Stimulated activated CD8-positive, alpha-beta memory T cell treated with anti-CD3 and anti-CD28 coated beads, Interleukin-12 subunit alpha, Interleukin-12 subunit beta, amount 100 ng/mL, for 1 hour (primary cell): Measurements from ENCODE around the gene ANP32E.
"Not testable (repeated sequence)": the region's sequence is repeated elsewhere in the genome, so short reads cannot be mapped to it uniquely, and the experiment has no call there.

Experiments used
- DNase-seq: peaks from one replicate; pipeline ENCODE4 v3.0.0-alpha.2; 2020; ENCODE audit warnings: low read depth

ANP32E gene

DNA sequence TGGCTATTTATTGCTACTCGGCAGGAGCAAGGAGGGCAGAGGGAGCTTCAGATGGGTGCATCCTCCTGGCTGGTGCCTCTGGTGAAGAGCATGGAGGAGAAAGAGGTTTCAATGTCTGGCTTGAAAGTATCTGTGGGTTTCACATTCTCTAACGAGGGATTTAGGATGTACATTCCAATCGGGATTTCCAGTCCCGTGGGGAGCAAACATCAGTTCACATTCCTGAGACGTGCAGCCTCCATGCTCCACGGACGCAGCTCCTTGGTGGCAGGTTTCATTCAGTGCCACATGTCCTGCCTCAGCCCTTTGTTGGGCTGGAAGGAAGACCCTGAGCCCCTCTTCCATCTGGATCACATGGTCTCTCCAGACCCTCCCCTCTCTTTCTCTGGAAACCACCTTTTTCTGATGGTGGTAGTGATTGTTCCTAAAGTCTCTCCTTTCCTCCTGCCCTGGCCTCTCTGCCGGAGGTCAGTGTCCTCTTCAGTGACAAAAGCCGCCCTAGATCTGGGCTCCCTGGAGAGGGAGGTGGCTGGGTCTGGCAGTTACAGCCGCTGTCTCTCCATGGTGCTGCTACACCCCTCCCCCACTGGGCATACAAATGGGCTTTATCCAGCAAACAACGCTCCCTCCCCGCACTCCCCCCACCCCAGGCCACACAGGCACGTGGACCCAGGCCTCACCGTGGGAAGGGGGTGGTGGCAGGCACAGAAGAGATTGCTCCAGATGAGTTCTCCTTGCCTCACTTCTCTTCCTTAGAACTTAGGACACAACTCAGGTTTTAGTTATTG is 20.8 kb upstream of the ANP32E start:
- no peak for DNase-seq

DNA sequence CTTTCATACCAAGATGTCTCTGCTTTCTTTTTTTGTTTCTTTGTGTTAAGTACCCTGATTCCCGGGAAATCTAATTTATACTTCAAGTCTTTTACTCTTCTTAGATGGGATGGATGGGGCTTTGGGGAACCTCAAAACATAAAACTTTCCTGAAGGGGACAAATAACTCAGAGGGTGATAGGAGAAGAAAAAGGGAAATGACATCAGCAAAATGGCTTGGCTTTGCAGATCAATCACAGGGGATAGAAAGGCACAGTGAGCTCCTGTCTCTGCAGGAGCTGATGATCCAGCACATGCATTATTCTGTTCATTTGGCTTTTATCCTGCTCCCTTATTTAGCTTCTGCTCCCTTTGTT is 20.3 kb upstream of the ANP32E start:
- DNase-seq, result no peak

DNA sequence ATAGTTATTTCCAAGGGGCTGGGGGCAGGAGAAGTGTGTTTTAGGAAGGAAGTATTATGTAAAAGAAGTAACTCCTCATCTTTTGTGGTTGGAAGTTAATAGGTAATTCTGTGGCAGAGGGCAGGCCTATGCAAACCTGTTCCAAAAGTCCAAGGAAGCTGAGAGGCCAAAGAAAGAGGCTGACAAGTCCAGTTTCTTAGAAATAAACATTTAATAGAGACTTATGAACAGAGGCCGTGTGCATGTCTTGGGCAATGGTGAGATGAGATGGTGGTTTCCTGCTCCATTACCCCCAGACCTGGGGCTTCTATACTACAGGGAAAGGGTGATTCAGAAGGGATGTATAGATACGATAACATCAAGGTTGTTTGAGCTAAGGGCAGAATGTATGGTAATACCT is 14.0 kb upstream of the ANP32E start:
- no peak for DNase-seq

DNA sequence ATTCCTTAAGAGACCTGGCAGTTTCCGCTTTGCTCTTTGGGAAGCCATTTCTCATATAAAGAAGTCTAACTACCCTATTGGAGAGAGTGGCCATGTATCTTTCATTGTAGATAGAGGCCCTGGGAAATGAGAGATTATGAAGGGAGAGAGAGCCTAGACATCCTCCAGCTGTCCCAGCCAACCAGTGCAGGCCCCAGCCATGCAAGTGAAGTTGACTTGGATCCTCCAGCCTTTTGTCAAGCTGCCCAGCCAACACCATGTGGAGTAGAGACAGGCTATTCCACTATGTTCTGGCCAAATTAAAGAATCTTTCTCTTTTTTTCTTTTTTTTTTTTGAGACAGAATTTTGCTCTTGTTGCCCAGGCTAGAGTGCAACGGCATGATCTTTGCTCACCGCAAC is 7.1 kb upstream of the ANP32E start:
- DNase-seq, result no peak

DNA sequence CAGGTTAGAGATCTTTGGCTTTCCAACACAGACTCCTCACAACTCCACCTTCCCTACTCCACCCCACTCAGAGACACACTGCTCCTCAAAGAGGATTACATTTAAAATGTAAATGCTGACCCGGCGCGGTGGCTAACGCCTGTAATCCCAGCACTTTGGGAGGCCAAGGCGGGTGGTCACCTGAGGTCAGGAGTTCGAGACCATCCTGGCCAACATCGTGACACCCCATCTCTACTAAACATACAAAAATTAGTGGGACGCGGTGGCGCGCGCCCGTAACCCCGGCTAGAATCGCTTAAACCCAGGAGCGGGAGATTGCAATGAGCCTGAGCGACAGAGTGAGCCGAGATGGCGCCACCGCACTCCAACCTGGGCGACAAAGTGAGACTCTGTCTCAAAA is 1.8 kb upstream of the ANP32E start:
- no peak for DNase-seq

DNA sequence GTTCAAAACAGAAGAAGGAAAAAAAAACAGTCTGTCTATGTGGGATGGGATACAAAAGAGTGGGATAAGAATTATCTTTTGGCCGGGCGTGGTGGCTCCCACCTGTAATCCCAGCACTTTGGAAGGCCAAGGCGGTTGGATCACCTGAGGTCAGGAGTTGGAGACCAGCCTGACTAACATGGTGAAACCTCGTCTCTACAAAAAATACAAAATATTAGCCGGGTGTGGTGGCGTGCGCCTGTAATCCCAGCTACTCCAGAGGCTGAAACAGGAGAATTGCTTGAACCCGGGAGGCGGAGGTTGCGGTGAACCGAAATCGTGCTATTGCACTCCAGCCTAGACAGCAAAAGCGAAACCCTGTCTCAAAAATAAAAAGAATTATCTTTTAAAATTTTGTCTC is 1.3 kb upstream of the ANP32E start:
- not testable (repeated sequence) for DNase-seq

DNA sequence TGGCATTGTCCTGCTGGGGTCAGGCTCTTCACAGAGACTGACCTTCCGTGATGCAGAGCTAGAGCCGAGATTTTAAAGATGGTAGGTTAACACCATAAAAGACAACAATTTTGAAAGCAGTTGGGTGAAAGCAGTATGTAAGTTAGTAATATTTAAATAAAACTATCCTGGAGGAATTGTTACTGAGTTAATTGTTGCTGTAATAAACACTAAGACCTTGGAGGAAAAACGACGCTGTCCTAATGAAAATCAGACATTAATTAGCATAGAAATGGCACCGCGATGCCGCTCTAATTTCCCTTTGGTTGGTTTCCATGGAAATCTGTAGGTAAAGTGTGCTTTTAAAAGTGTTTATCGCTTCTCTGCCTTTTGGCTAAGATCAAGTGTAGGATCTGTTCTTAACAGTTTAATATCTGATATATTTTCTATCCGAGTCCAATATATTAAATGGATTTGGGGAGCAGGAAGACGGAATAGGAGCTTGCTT is 745 bp upstream of the ANP32E start:
- DNase-seq, result no peak

DNA sequence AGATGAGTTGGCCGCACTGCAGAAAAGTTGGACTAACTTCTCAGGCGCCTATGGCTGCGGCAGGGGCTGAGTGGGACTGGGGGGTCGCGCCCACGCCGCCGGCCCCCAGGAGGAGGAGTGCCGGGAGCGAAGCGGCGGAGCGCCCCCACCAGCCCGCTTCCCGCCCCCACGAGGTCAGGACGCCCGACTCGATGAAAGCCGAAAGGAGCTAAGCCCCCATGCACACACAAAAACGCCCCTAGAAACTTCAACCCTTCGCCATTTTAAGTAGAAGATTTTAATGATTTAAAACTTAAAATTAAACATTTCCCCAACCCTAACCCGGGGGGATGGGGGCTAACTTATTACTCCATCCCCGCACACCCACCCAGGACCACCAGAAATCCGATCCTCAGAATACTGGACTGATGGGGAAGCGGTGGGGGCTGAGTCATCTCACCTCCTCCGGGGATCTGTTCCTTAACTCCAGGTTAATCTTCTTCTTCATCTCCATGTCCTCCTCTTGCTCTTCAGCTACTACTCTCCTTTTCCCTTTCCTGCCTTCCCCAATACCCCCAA is 539 bp downstream of the ANP32E start:
- DNase-seq, result no peak

DNA sequence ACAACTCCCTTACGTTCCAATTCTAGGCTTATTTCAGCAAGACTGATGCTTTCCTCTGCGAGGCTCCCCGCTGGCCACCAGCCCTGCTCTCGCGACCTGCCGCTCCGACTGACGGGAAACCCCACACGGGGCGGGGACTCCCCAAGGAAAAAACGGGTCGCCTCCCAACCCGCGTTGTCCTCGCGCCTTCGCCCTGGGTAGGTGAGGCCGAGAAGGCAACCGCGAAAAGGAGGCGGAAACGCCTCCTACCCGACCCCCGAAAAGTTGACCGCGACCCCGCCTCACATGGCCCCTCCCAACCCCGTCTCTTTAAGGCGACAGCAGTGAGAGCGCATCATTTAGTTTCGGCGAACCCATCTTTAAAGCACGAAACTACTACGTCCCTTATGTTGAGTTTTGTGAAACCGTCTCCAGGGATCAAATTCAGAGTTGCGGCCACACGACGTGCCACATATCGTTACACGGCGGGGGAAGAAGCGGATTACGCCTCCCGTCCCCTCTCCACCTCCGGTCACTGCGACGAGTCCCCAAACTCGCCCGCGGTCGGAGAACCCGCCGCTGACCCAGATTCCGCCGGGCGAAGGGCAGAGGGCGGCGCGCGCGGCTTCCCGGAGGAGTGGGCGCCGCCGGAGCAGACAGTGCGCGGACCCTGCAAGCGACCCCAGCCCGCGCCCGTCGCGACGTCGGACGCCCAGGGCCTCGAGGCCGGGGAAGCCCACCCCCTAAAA is 1.2 kb downstream of the ANP32E start:
- peak; percentile 86 for DNase-seq

DNA sequence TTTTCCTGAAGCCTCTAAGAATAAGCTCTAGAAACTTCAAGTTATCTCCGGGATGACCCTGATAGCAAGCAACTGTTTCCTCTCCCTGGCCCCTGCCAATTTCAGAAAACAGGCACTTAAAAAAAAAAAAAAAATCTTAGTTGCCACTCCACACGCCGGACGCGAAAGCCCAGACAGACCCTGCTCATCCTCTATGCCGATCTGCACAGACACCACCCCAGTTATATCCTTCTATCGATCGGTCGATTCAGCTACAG is 1.7 kb downstream of the ANP32E start:
- DNase-seq, result no peak

DNA sequence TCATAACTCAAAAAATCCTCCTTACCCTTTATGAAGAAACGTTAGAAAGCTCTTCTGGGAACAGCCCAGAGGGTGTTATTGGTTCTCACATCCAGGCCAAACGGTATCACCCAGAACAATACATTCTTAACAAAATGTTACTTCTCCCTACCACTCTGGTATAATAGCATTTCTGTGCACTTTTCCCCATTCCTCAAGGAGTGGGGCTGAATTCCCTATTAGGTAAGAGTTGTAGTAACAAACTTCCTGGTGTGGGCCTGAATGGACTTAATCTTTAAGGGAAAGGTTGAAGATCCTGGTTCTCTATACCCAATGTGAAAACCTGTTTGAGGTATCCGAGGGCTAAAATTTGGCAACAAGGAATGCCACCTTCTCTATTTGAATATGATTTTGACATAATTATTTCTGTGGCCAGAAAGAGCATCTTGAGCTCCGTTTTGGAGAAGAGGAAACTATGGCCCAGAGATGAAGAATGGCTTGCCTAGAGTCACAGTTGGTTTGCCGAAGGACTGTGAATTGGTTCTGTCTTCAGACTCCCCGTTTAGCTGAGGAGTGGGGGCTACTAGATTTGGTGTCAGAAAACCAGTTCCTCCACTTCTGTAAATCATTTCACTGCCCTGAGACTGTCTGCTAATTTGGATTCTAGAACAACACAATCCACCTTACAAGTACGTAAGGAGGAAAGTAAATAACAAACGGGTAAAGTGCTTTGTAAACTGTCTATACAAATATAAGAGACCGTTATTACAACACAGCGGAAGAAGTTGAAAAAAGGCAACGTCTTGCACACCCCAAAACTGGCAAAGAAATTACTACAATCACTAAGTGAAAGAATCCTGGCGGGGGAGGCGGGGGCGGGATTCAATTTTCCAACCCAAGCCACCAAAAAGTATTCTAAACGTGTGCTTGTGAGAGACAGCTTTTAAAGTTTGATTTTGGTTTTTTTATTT is 2.3 kb downstream of the ANP32E start:
- no peak for DNase-seq

DNA sequence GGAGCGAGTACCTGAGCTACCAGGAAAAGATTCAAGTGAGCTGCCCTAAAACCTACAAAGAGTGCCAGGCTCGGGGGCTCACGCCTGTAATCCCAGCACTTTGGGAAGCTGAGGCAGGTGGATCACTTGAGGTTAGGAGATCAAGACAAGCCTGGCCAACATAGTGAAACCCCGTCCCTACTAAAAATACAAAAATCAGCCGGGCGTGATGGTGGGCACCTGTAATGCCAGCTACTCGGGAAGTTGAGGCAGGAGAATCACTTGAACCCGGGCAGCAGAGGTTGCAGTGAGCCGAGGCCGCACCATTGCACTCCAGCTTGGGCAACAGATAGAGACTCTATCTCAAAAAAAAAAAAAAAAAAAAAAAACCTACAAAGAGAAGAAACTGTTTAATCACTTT is 3.0 kb downstream of the ANP32E start:
- DNase-seq, result not testable (repeated sequence)

DNA sequence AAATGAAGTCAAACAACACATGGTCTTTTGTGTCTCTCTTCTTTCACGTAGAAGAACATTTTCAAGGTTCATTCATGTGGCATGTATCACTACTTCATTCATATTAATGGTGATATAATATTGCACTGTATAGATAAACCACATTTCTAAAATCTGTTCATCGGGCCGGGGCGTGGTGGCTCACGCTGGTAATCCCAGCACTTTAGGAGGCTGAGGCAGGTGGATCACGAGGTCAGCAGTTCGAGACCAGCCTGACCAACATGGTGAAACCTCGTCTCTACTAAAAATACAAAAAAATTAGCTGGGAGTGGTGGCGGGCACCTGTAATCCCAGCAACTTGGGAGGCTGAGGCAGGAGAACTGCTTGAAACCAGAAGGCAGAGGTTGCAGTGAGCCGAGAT is 7.7 kb downstream of the ANP32E start:
- DNase-seq, result not testable (repeated sequence)

DNA sequence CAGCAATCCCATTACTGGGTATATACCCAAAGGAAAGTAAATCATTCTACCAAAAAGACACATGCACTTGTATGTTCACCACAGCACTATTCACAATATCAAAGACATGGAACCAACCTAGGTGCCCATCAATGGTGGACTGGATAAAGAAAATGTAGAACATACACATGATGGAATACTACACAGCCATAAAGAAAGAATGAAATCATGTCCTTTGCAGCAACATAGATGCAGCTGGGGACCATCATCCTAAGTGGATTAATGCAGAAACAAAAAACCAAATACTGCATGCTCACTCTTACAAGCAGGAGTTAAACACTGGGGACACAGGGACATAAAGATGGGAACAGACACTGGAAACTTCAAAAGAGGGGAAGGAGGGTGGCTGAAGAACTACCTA is 8.7 kb downstream of the ANP32E start:
- no peak for DNase-seq

DNA sequence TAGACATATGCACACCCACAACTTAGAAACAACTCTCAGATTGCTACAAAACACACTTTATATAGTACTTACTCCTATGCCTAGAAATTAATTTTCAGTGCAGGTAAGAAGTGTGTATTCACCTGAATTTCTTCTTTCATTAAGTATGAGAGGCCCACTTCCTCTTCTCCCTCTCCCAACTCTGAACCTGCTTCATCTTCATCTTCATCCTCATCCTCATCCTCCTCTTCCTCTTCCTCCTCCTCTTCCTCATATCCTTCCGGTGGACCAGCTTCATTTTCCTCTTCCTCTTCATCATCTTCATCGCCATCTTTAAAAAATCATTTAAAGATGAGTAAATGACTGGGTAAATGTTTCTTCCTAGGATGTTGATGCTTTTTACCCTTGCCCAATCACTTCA is 9.4 kb downstream of the ANP32E start:
- no peak for DNase-seq

DNA sequence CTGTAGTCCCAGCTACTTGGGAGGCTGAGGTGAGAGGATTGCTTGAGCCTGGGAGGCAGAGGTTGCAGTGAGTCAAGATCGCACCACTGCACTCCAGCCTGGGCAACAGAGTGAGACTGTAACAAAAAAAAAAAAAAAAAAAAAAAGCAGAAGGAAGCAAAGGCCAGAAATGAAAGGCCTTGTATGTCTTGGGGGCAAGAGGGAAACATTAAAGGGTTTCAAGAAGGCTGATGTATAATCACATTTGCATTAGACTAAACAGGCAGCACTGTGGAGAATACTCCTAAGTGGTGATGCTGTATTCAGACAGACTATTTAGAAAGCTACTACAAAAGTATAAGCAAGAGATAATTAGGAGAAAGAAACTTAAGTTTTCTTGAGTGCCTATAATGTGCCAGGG is 10.4 kb downstream of the ANP32E start:
- DNase-seq, result no peak

DNA sequence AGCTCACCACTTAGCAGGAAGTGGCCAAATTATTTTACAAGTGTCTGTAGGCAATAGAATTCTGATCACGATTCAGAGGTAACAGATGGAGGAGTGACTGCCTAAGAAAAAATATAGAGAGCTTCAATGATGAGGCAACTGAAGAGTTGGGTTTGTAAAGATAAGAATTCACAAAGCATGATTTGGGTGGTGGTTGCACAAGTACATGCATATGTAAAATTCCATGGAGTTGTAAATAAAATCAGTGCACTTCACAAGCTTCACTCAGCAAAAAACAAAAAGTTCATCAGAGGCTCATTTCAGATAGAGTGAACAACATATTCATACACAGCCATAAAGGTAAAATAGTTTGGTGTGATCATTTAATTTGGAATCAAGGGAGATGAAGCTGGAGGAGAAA is 10.9 kb downstream of the ANP32E start:
- DNase-seq, result no peak

DNA sequence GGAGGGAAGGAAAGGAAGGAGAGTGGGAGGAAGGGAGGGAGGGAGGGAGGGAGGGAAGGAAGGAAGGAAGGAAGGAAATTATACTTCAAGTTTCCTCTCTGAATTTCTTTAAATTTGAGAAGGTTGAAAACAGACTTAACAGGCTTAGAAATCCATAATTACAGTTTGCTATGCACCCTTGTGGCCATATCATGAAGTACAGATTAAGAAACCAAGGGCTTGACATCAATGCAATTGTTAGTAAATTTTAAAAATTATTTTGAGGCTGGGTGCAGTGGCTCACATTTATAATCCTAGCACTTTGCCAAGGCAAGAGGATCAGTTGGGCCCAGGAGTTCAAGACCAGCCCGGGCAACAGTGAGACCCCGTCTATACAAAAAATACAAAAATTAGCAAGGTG is 14.4 kb downstream of the ANP32E start:
- DNase-seq, result no peak

DNA sequence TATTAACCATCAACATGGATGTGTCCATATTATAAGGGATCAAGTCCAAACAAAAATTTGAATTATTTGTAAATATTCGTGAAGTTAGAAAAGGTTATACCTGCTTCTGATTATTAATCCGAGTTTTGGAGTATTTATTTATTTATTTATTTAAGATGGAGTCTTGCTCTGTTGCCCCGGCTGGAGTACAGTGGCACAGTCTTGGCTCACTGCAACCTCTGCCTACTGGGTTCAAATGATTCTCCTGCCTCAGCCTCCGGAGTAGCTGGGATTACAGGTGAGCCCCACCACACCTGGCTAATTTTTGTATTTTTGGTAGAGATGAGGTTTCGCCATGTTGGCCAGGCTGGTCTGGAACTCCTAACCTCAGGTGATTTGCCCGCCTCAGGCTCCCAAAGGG is 20.1 kb downstream of the ANP32E start:
- not testable (repeated sequence) for DNase-seq

DNA sequence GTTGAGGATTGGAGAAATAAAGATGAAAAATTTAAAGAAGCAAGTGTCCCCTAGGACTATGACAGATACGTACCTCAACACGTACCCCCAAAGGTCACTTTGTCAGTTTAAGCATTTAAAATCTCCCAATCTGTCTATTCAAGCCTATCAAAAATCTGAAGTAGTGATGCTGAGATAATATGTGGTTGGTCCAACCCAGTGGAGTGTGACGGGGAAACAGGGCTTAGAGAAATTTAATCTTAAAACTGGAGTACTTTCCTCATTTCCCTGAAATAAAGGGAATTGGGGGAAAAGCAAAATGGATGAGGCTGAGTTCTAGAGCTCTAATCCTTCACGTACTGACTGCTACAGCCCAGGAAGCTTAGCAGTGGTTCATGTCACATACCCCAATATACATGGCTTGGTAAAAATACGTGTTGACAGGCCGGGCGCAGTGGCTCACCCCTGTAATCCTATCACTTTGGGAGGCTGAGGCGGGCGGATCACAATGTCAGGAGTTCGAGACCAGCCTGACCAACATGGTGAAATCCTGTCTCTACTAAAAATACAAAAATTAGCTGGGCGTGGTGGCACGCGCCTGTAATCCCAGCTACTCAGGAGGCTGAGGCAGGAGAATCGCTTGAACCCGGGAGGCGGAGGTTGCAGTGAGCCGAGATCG is 21.7 kb downstream of the ANP32E start:
- not testable (repeated sequence) for DNase-seq

DNA sequence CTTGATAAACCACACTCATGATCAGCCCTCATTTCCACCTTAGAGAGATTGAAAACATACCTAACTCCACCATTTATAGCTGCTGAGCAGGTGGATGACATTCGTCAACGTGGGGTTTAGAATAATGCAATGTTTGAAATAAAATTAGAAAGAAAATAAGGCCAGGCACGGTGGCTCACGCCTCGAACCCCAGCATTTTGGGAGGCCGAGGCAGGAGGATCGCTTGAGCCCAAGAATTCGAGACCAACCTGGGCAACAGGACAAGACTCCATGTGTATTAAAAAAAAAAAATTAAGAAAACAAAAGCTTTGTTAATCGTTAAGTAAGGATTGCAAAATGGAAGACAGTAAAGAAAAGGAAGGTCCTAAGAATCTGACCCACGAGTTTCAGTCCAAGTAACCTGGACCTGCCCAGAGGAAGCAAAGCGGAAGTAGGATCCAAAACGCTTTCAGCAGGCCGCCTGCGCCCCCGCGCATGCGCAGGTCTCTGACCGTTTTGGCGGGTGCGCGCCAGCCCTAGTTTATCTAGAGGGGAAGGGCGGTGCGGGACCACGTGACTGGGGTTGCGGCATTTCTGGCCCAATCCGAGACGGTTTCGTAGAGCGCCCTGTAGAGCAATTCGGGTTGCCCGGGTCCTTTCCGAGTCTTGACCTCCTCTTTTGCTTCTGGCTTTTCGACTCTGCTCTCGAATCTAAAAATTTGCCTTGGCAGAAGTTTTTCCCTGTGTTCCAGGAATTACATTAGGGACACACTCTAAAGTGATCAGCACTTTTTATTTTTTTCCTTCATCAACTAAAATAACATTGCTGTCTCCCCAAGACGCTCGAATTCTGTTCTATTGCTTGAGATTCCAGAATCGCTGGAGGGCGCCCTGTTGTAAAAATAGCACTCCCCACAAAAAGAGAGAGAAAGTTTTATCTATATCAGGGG is 22.5 kb downstream of the ANP32E start:
- peak; percentile 87 for DNase-seq
